NCI-H1092 (cell line): ENCODE results near the gene DIP2C.

Experiments
- DNase-seq: peaks from one replicate; lab custom pipeline; 2025; lab: John Stamatoyannopoulos, UW

The DIP2C gene

DNA sequence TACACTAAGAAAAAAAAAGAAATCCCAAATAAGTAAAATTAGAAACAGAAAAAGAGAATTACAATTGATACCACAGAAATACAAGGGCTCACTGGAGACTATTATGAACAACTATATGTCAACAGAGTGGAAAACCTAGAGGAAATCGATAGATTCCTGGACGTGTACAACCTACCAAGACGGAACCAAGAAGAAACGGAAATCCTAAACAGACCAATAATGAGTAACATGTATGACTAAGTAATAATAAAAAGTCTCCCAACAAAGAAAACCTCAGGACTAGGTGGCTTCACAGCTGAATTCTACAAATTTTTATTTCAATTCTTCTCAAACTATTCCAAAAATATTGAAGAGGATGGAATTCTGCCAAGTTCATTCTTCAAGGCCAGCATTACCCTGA is 13.9 kb downstream of the DIP2C start:
- no peak for DNase-seq

- DNase-seq = no peak
Measured at GRCh38 chr10:673492-673891, 16.0 kb downstream of the DIP2C start.

DNA sequence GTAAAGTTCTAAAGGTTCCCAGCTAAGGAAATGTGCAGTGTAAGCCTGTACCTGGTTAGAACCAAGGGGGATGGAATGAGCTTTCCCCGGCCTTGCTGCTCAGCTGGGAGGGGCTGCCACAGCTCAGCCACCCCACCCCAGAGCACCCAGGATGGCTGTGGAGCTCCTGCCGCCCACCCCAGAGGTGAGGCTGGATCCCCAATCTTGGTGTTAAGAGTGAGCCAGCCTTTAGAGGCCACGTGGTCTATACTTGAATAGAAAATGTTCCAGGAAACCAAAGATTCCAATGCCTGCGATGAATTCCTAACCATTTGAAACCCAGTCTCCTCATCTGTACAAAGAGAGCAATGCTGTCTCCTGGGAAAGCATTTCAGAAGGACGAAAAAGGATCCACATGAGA is 16.5 kb downstream of the DIP2C start:
- DNase-seq = no peak

- DNase-seq = no peak
Measured at GRCh38 chr10:672203-672602, 17.3 kb downstream of the DIP2C start.

DNA sequence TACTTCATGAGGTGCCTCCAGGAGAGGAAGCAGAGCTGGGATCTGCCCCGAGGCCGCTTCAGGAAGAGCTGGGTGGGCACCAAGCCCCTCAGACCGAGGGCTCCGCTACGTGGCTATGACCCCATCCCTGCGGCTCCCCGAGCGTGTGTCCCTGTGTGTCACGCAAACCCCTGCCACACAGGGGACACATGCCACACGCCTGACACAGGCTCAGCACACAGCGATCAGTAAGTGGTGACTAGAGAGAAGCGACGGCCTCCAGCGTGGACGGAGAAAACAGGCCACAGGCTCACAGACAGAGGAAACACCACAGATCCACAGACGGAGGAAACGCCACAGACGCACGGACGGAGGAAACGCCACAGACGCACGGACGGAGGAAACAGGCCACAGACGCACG is 18.5 kb downstream of the DIP2C start:
- DNase-seq = no peak

- no peak for DNase-seq
Measured at GRCh38 chr10:670038-670437, 19.4 kb downstream of the DIP2C start.

- DNase-seq = no peak
Measured at GRCh38 chr10:668786-669485, 20.5 kb downstream of the DIP2C start.

- DNase-seq = no peak
Measured at GRCh38 chr10:667602-668143, 21.8 kb downstream of the DIP2C start.

DNA sequence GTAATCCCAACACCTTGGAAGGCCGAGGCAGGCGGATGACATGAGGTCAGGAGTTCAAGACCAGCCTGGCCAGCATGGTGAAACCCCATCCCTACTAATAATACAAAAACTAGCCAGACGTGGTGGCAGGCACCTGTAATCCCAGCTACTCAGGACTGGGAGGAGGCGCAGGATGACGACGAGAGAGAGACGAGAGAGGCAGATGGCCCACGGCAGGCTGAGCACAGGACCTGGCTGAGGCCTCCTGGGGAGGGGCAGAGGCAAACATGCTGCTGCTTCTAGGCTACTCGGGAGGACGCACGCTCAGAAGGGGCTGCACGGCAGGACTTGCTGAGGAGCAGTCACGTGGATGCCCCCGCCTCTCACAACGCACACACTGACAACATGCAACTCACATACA is 22.4 kb downstream of the DIP2C start:
- no peak for DNase-seq

- DNase-seq = no peak
Measured at GRCh38 chr10:666237-667012, 23.0 kb downstream of the DIP2C start.

GRCh38 chr10:665579-666091 is 23.8 kb downstream of the DIP2C start:
- no peak for DNase-seq

GRCh38 chr10:664893-665292 is 24.6 kb downstream of the DIP2C start:
- DNase-seq = no peak

DNA sequence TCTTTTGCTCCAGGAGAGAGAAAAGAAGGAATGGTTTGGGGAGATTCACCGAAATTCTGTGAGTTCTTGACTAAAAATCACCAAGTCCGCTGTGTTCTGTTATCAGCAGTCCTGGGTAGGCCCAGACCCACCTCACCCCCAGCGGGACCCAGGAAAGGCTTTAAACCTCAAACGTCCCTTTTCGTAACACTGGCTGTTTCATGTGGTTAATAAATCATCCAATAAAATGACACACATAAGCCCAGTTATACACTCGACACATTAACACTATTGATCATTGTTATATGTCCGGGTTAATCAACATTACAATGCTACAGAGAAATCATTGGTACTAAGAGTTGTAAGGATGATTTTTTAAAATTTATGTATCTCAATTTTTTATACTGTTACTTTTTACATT is 25.2 kb downstream of the DIP2C start:
- no peak for DNase-seq

- no peak for DNase-seq
Measured at GRCh38 chr10:663831-664251, 25.6 kb downstream of the DIP2C start.

GRCh38 chr10:663466-663751 is 26.1 kb downstream of the DIP2C start:
- no peak for DNase-seq

DNA sequence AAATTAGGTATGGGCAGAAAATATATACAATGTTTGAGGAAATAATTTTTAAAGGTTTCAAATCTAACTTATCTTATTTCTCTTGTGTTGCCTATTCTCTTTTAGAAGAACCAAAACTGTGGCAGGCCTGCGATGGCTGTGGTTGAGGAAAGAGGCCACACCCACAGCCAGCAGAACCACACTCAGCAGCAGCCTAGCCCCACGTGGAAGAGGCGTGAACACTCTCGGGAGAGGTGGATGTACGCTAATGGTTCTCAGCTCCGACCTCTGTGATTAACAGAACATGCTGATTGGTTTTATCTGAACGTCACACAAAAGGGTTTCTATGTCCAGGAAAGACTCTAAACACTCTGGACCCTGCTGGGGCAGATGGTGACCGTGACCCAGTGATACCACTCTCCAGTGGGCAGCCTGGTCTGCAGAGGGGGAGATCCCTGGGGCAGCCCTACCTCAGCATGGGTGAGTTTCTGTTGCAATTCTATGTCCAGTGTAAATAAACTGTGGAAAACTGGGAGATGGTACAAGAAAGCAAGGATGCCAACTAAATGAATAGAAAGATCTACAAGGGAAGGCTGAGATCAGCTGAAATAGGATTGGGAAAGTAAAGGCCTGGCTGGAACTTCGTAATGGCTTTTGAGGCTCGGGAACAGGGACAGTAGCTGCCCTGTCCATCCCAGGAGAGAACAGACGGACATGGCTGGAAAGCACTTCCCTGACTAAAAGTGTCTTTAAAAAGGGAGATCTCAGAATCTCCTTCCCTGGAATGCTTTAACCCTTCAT is 26.6 kb downstream of the DIP2C start:
- no peak for DNase-seq

DNA sequence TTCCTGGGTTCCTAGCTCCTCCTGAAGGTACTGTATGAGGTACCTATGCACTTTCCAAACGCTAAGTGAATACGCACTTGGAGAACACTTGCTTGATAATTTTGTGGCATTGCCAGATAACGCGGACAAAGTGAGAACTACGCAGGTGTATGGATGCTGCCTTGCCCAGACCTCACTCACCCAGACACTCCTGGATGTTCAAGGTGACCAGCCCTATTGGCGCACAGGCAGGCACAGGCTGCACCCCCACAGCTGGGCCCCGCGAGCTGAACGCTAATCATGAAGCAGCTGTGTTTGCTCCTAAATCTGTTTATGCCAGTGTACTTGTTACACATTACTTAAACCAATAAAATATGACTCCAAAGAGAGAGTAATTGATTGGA is 27.3 kb downstream of the DIP2C start:
- DNase-seq = no peak

DNA sequence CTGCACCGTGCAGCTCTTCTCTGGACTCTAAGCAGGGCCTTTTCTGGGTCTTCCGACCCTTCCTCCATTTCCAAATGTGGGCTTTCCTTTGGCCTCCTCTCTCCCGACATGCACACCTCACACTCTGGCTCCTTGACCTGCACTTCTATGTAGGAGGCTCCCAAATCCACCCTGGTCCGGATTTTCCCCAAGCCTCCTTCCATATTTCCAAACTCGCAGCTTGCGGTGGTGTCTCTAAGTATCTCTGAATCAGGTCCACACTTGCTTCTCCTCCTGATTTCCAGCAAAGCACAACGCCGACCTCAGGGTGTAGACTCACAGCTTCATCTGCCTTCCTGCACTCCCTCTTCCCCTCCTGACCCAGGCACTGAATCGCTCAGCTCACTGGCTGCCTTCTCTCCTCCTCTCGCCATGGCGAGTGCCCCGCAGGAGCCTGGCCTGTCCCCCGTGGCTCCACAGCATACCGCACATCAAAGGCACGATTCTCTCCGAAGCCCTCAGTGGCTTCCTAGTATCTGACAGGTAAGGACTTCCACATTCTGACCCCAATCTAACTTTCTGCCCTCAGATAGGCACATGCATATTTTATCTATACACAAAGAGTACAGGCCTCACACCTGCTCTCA is 27.8 kb downstream of the DIP2C start:
- no peak for DNase-seq

- no peak for DNase-seq
Measured at GRCh38 chr10:660970-661596, 28.4 kb downstream of the DIP2C start.

GRCh38 chr10:660413-660969 is 29.0 kb downstream of the DIP2C start:
- no peak for DNase-seq

DNA sequence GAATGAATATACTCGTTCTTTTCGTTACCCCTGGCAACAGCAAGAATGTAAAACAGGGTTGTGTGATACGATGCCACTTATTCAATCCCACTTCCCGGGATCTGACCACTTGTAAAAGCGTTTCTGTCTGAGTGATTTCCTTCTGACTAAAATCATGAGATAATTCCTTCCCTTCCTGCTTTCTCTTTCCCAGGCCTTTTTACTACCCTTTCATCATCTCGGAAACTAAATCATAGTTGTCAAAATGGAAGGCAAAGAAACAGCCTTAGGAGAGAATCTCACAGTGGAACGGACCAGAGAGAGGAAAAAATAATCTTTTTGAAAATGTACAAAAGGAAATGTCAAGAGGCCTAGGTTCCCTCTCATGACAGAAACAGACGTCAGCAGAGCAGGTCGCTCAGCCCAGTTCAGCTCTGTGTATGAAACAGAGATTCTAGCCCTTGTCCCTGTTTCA is 29.8 kb downstream of the DIP2C start:
- DNase-seq = no peak
